GM19099 (cell line): Measurements from ENCODE around the gene GALNT7.

Experiments
- POLR2A ChIP-seq: IDR thresholded peaks from 3 replicates; pipeline ENCODE4 v1.6.1; 2011; ENCODE audit warnings: low read depth; ENCODE audit not compliant: insufficient read length; ENCODE audit errors: extremely low read depth

Gene GALNT7

GRCh38 chr4:173318648-173319211 lies 150.1 kb downstream of the GALNT7 start:
- TF ChIP-seq POLR2A, result no peak

GRCh38 chr4:173319696-173320095 lies 151.1 kb downstream of the GALNT7 start:
- no peak for TF ChIP-seq POLR2A

GRCh38 chr4:173325007-173325736 lies 156.6 kb downstream of the GALNT7 start:
- no peak for TF ChIP-seq POLR2A

GRCh38 chr4:173328236-173328901 lies 159.8 kb downstream of the GALNT7 start:
- TF ChIP-seq POLR2A, result no peak

GRCh38 chr4:173330590-173330989 lies 162.0 kb downstream of the GALNT7 start:
- no peak for TF ChIP-seq POLR2A

- TF ChIP-seq POLR2A, result no peak
These were observed 163.4 kb downstream of the GALNT7 start for GRCh38 chr4:173332021-173332487.

GRCh38 chr4:173332963-173333657 lies 164.5 kb downstream of the GALNT7 start:
- no peak for TF ChIP-seq POLR2A

- no peak for TF ChIP-seq POLR2A
These were observed 165.1 kb downstream of the GALNT7 start for GRCh38 chr4:173333658-173334084.

- peak; percentile 99 for TF ChIP-seq POLR2A
These were observed 165.7 kb downstream of the GALNT7 start, which contains the start of gene HMGB2 for GRCh38 chr4:173334085-173334890. TSS of gene HMGB2 (minus strand) at chr4:173334358. CDS start at chr4:173333649, 709 bp downstream.

GRCh38 chr4:173334891-173335752 lies 166.5 kb downstream of the GALNT7 start:
- peak; percentile 67 for TF ChIP-seq POLR2A

- TF ChIP-seq POLR2A, result no peak
These were observed 168.9 kb downstream of the GALNT7 start for GRCh38 chr4:173337463-173337862.

GRCh38 chr4:173343832-173344397 lies 175.3 kb downstream of the GALNT7 start:
- no peak for TF ChIP-seq POLR2A

GRCh38 chr4:173345648-173346047 lies 177.0 kb downstream of the GALNT7 start:
- no peak for TF ChIP-seq POLR2A

GRCh38 chr4:173346074-173346473 lies 177.5 kb downstream of the GALNT7 start:
- no peak for TF ChIP-seq POLR2A

- no peak for TF ChIP-seq POLR2A
These were observed 178.9 kb downstream of the GALNT7 start for GRCh38 chr4:173347467-173347866.
